NCI-H2029 treated with DMSO at 0.1 percent for 48 hours (cell line): ENCODE data around the gene MCOLN2.
"Not testable (repeated sequence)": the region's sequence is repeated elsewhere in the genome, so short reads cannot be mapped to it uniquely, and the experiment has no call there.

ENCODE experiments used
- DNase-seq: peaks from one replicate; lab custom pipeline; 2025; lab: John Stamatoyannopoulos, UW

MCOLN2 gene

GRCh38 chr1:84996846-84997666 is at the start of gene MCOLN2:
Gene MCOLN2 (minus strand): TSS chr1:84997113. CDS start chr1:84996872, 241 bp downstream.
- DNase-seq, result no peak

- DNase-seq, result no peak
Observed at GRCh38 chr1:85042413-85042812, 45.5 kb upstream of the MCOLN2 start.

- no peak for DNase-seq
Observed at GRCh38 chr1:85041793-85042192, 44.9 kb upstream of the MCOLN2 start.

GRCh38 chr1:85033221-85033620 is 36.3 kb upstream of the MCOLN2 start:
- DNase-seq, result no peak

- DNase-seq, result no peak
Observed at GRCh38 chr1:85030536-85030935, 33.6 kb upstream of the MCOLN2 start.

- DNase-seq, result no peak
Observed at GRCh38 chr1:85028151-85028550, 31.2 kb upstream of the MCOLN2 start.

GRCh38 chr1:85027242-85027983 is 30.5 kb upstream of the MCOLN2 start:
- DNase-seq, result no peak

- no peak for DNase-seq
Observed at GRCh38 chr1:85025940-85026339, 29.0 kb upstream of the MCOLN2 start.

- no peak for DNase-seq
Observed at GRCh38 chr1:85024736-85025135, 27.8 kb upstream of the MCOLN2 start.

GRCh38 chr1:85022700-85023099 is 25.8 kb upstream of the MCOLN2 start:
- no peak for DNase-seq

- no peak for DNase-seq
Observed at GRCh38 chr1:85019994-85020393, 23.1 kb upstream of the MCOLN2 start.

- no peak for DNase-seq
Observed at GRCh38 chr1:85015826-85016225, 18.9 kb upstream of the MCOLN2 start.

GRCh38 chr1:85005641-85006040 is 8.7 kb upstream of the MCOLN2 start:
- DNase-seq, result not testable (repeated sequence)

- no peak for DNase-seq
Observed at GRCh38 chr1:85001742-85002141, 4.8 kb upstream of the MCOLN2 start.

GRCh38 chr1:84998642-84999280 is 1.8 kb upstream of the MCOLN2 start:
- DNase-seq, result no peak

- no peak for DNase-seq
Observed at GRCh38 chr1:84997667-84998600, 1.0 kb upstream of the MCOLN2 start.

- DNase-seq, result no peak
Observed at GRCh38 chr1:84995484-84996334, 1.2 kb downstream of the MCOLN2 start.

- no peak for DNase-seq
Observed at GRCh38 chr1:84991097-84991920, 5.6 kb downstream of the MCOLN2 start.

GRCh38 chr1:84988588-84988987 is 8.3 kb downstream of the MCOLN2 start:
- no peak for DNase-seq

GRCh38 chr1:84986561-84986960 is 10.4 kb downstream of the MCOLN2 start:
- not testable (repeated sequence) for DNase-seq
